Measurements from ENCODE around the gene RAB13.
"Not testable (repeated sequence)": the region's sequence is repeated elsewhere in the genome, so short reads cannot be mapped to it uniquely, and the experiment has no call there.

Gene RAB13

DNA sequence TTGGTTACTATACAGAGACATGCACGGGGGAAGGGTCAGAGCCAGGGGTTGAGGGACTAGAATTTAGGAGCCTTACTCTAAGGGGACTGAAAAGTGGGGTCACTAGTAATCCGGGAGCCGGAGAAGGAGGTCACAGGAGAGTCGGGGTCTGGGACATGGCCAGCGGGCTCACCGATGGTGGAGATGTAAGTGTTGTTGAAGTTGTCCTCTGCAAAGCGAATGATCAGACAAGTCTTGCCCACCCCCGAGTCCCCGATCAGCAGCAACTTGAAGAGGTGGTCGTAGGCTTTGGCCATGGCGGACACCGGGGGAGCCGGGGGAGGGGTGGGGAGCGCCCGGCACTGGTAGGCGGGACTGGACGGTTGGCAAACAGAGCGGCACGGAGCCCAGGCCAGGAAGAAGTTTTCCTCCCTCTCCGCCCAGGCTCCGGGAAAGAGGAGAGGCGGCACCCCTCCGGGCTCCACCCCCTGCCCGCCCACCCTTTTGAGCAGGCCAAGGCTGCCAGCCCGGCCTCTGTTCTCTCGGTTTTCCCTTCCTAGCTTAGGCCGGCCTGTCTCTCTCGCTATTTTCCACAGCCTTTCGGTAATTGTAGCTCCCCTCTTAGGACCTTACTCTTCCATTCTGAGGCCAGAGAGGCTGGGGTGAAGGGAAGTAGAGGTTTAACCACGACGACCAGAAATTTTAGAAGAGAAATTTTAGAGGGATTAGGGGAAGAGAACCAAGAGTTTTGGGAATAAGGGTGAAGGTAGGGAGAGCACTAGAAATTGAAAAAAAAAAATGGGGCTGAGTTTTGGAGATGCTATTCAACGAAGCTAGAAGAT, at the start of gene RAB13:
Gene RAB13 (minus strand): TSS at position 399 of the 821 bp plus-strand sequence. CDS start 103 bp downstream, at position 296.
- DNase-seq = no peak

DNA sequence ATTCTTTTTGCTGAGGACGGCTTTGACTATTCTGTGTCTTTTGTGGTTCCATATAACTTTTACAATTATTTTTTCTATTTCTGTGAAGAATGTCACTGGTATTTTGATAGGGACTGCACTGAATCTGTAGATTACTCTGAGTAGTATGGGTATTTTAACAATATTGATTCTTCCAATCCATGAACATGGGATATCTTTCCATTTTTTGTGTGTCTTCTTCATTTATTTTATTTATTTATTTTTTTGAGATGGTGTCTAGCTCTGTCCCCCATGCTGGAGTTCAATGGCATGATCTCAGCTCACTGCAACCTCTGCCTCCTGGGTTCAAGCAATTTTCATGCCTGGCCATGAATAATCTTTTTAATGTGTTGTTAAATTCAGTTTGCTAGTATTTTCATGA, 47.6 kb upstream of the RAB13 start:
- DNase-seq = not testable (repeated sequence)

GRCh38 chr1:154019940-154020339, 33.8 kb upstream of the RAB13 start:
- no peak for DNase-seq

DNA sequence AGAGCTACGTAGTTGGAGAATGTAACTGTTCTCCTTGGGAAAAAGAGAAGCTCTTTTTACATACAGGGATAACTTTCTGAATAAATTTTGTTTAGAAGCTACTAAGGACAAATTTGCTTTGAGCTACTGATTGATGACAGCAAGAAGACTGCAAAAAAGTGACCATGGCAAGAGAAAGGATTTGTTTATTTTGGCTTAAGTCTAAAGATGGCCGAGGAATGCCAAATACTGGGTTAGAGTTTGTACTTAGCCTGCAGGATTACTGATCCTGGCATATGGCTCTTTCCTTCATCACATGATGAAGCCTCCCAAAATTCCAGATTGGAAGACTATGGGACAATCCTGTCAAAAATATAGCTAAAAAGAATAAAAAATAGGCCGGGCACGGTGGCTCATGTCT, 33.1 kb upstream of the RAB13 start:
- no peak for DNase-seq

GRCh38 chr1:154014154-154014907, 28.2 kb upstream of the RAB13 start:
- no peak for DNase-seq

DNA sequence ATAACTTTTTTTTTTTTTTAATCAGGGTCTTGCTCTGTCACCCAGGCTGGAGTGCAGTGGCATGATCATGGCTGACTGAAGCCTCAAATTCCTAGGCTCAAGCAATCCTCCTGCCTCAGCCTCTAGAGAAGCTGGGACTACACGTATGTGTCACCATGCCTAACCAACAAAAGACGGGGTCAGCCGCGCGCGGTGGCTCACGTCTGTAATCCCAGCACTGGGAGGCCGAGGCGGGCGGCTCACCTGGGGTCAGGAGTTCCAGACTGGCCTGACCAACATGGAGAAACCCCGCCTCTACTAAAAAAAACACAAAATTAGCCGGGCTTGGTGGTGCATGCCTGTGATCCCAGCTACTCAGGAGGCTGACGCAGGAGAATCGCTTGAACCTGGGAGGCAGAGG, 26.4 kb upstream of the RAB13 start:
- DNase-seq = not testable (repeated sequence)

DNA sequence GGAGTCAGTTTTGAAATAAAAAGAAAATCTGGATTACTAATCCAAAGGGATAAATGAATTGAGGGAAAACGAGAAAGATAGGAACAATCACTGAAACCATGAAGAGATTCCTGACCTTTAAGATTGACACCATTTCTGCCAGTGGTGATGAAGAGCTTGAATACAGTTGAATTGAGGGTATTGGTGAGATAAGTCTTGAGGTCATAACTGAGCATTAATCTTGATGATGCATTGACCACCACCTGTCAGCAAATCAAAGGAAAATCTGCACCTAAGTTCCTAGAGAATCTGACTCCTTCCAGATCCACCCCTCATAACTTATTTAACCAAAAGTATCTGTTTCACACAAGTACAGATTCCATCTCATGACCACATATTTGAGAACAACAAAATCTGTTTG, 26.0 kb upstream of the RAB13 start:
- no peak for DNase-seq

GRCh38 chr1:154006136-154006535, 20.0 kb upstream of the RAB13 start:
- DNase-seq = no peak

DNA sequence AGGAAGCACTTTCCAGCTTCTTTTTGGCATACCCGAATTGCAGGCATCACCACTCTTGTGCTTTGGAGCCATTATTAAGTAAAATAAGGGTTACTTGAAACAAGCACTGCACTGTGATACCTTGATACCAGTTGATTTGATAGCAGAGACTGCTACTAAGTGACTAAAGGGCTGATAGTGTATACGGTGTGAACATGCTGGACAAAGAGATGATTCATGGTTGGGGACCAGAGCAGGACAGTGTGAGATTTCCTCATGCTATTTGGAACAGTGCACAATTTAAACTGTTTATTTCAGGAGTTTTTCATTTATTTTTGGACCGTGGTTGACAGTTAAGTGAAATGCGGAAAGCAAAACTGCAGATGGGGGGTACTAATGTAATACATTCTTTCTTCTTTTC, 14.3 kb upstream of the RAB13 start:
- DNase-seq = no peak

DNA sequence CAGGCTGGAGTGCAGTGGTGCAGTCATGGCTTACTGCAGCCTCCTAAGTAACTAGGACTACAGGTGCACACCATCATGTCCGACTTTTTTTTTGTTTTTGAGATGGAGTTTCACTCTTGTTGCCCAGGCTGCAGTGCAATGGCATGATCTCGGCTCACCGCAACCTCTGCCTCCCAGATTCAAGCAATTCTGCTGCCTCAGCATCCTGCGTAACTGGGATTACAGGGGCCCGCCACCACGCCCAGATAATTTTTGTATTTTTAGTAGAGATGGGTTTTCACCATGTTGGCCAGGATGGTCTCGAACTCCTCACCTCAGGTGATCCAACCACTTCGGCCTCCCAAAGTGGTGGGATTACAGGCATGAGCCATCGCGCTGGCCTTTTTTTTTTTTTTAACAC, 10.7 kb upstream of the RAB13 start:
- not testable (repeated sequence) for DNase-seq

GRCh38 chr1:153995640-153996039, 9.5 kb upstream of the RAB13 start:
- no peak for DNase-seq

- DNase-seq = no peak
Observed at GRCh38 chr1:153995202-153995601, 9.1 kb upstream of the RAB13 start.

DNA sequence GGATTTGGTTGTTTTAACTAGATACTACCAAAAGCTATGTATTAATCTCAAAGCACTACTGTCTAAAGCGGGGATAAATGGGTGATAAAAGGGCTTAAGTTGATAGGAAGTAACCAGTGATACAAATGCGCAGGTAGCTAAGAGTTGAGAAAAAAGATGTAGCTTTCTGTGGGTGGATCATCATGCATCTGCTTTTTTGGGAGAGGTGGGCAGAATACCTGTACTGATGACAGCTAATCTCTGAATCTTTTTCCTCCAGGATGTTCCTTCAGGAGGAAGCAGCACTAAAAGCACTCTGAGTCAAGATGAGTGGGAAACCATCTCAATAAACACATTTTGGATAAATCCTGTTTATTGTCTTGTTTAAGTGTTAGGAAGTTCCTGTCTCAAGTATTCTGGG, 5.7 kb upstream of the RAB13 start:
- DNase-seq = no peak

DNA sequence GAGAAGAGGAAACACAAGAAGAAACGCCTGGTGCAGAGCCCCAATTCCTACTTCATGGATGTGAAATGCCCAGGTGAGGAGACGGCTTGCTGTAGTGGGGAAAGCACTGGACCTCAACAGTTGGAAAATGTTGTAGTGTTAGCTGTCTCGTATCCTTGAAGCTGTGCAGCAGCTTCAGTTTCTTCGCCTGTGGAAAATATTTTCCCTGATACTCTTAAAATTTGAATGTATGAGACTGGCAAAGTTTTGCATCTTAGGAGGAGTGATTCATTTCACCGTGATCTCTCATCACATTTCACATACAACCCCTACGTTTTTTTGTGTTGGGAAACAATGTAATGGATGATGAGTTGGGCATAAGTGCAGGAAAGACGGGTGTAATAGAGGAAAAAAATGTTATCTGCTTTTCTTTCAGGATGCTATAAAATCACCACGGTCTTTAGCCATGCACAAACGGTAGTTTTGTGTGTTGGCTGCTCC, 5.1 kb upstream of the RAB13 start:
- no peak for DNase-seq

DNA sequence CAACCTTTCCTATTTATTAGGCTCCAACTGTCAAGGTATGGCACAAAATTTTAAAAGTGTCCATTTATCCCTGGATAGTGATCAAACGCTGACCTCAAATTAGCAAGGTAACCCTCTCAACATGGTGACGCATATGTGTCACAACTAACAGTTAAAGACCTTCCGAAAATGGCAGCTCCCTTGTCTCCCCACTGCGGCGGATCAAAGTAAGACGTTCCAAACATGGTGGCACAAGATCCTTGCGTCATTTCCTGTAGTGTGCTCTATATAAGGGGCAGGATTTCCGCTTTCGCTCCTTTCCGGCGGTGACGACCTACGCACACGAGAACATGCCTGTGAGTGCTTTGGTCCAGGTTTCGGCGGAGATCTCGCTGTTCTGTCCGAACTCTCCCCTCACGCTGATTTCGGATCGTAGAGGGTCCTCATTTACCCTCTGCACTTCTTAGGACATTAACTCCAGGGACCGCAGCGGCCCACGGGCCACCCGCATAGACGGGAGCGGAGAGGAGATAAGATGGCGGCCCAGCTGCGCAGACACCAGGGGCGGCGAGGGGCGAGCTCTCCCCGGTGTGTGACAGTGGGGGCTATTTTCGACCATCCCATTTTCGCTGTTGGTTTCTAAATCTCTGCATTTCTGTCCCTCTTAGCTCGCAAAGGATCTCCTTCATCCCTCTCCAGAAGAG, 4.5 kb upstream of the RAB13 start, which contains the start of gene RPS27:
Gene RPS27 (plus strand): TSS at position 295 of the 683 bp plus-strand sequence. CDS start 35 bp downstream, at position 330.
- DNase-seq = peak; percentile 99

GRCh38 chr1:153987621-153988020, 1.5 kb upstream of the RAB13 start:
- DNase-seq = no peak

DNA sequence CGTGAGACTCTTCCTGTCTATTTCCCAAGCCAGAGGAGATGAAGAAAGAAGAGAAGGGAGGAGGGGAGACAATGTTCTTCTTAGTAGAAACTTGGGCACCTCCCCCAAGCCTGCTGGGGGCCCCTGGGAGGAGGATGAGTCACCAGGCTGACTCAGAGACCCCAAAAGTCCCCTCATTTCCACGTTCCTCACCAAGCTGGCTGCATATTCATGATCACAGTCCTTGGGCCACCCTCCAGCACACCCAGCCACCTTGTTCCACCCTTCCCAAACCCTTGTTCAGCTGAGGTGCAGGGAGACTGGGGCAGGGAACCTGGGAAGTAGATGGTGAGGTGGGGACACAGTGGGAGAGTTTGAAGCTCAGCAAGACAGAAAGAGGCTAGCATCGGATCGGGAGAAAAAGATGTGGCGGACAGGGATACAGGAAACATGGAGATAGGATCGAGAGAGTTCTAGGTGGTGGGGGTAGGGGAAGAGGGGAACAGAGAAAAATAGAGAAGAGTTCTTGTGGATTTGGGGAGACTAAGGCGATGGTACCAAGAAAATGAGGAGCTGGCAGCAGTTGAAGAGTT, 712 bp downstream of the RAB13 start:
- DNase-seq = no peak

GRCh38 chr1:153984123-153984894, 1.8 kb downstream of the RAB13 start:
- no peak for DNase-seq

GRCh38 chr1:153981735-153982134, 4.4 kb downstream of the RAB13 start:
- DNase-seq = not testable (repeated sequence)

DNA sequence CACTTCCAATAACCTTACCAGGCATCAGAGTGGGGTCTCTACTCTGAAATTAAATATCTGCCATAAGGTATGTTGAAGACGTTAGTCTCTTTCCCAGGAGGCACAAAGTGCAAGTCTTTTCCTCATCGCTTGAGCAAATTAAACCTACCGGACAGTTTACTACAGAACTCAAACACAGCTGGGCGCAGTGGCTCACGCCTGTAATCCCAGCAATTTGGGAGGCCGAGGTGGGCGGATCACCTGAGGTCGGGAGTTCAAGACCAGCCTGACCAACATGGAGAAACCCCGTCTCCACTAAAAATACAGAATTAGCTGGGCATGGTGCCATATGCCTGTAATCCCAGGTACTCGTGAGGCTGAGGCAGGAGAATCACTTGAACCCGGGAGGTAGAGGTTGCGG, 7.0 kb downstream of the RAB13 start:
- not testable (repeated sequence) for DNase-seq

DNA sequence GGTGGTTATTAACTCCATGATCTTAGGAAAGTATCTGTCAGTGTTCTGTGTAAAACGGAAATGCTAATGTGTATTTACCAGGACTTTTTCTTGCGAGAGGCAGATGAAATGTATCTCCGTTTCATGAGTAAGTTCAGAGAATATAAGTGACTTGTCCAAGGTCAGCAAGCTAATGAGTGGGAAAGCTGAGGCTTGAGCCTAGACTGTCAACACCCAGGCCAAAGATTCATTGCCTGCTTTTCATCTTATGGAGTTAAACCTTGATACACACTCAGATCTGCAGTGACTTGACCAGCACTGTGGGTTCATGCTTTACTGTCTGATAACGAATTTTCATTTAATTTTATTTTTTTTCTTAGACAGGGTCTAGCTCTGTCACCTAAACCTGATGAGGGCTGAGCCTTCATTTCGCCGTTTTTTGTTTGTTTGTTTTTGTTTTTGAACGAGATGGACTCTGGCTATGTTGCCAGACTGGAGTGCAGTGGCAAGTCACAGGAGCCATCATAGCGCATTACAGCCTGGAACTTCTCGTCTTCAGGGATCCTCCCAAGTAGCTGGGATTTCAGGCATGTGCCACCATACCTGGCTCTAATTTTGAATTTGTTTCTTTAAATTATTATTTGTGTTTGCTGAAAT, 7.7 kb downstream of the RAB13 start:
- DNase-seq = no peak

Measured in NCI-H187 treated with DMSO at 0.1 percent for 48 hours (cell line).